Measurements from ENCODE around the gene MLLT6.

DNA sequence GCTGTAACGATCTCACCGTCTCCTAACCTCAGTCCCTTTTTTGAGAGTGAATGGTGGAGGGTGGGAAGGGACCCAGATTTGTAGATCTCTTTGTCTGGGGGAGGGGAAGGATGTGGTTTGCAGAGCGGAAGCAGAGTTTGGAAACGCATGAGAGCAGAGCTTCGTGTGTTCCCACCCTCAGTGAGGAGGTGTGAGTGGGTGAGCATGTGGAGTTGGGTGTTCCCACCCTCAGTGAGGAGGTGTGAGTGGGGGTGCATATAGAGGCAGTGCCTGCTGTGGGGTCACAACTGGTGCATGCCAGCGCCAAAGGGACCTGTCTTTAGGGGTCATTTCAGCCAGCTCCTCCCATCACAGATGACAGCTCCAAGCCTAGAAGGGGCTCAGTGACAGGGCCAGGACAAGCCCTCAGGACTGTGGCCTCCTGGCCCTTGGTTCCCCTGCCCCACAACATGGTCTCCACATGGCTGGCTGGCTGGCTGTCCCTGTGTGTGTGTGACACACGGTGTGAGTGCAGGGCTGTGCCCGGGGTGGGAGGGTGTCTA, 23.3 kb downstream of the MLLT6 start:
- no peak for TF ChIP-seq POLR2A (IDR thresholded peaks at IDR 0.05)
- TF ChIP-seq, protein P1, sequence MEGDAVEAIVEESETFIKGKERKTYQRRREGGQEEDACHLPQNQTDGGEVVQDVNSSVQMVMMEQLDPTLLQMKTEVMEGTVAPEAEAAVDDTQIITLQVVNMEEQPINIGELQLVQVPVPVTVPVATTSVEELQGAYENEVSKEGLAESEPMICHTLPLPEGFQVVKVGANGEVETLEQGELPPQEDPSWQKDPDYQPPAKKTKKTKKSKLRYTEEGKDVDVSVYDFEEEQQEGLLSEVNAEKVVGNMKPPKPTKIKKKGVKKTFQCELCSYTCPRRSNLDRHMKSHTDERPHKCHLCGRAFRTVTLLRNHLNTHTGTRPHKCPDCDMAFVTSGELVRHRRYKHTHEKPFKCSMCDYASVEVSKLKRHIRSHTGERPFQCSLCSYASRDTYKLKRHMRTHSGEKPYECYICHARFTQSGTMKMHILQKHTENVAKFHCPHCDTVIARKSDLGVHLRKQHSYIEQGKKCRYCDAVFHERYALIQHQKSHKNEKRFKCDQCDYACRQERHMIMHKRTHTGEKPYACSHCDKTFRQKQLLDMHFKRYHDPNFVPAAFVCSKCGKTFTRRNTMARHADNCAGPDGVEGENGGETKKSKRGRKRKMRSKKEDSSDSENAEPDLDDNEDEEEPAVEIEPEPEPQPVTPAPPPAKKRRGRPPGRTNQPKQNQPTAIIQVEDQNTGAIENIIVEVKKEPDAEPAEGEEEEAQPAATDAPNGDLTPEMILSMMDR (IDR thresholded peaks at IDR 0.05) = no peak

Measured in right lobe of liver (tissue), 4 donors.